Vagina (tissue), 2 donors: ENCODE data around the gene RPRD1B. TPM values are rescaled to one million over a fixed set of nuclear protein-coding genes. Genes with fewer than 3 reads are reported as not detected.
A peak's percentile ranks its signal among the peaks of the same experiment; 100 is the strongest.
"Not testable (repeated sequence)": the region's sequence is repeated elsewhere in the genome, so short reads cannot be mapped to it uniquely, and the experiment has no call there.

ENCODE experiments used
- DNase-seq, 2 donors: peaks; one replicate each; pipeline ENCODE4 v3.0.0-alpha.2; 2017; ENCODE audit errors: extremely low spot score in 2 of 2
- H3K27ac ChIP-seq: fragments of 200-600 bp; sonication (generic); one replicate; pipeline ENCODE4 v1.5.1; 2019
- H3K27me3 ChIP-seq: fragments of 200-600 bp; sonication (generic); one replicate; pipeline ENCODE4 v1.5.1; 2019
- H3K36me3 ChIP-seq, 2 donors: fragments of 200-600 bp; sonication (generic); one replicate each; pipeline ENCODE4 v1.5.1; 2017 to 2019
- H3K4me1 ChIP-seq: fragments of 200-600 bp; sonication (generic); one replicate; pipeline ENCODE4 v1.5.1; 2019
- H3K4me3 ChIP-seq, 2 donors: fragments of 200-600 bp; sonication (generic); 1 replicate in 1 of 2; 2 replicates in 1 of 2; pipeline ENCODE4 v1.5.1; 2016 to 2019
- H3K9me3 ChIP-seq: fragments of 200-600 bp; sonication (generic); one replicate; pipeline ENCODE4 v1.5.1; 2019
- POLR2A ChIP-seq, 2 donors: fragments of 450-650 bp; IDR thresholded peaks; one replicate each; pipeline ENCODE4 v1.6.1; 2017; ENCODE audit warnings: antibody characterized with exemption in 2 of 2, mild to moderate bottlenecking in 2 of 2, moderate library complexity in 2 of 2
- POLR2AphosphoS5 ChIP-seq, 2 donors: sonication (generic); formaldehyde crosslinking; IDR thresholded peaks; one replicate each; pipeline ENCODE4 v1.9.0; 2017; ENCODE audit warnings: antibody characterized with exemption in 2 of 2, mild to moderate bottlenecking in 2 of 2, low read depth in 1 of 2; ENCODE audit not compliant: insufficient read depth in 1 of 2
- intact Hi-C: fragments of 100-400 bp; cut with DNase I; formaldehyde crosslinking; loops from one replicate; pipeline ENCODE4 v1.15.1; 2023
- total RNA-seq: library from RNA; depleted of rRNA; stranded (reverse); fragments of >200 nt; gene quantifications from one replicate; pipeline ENCODE4 v1.2.3, GENCODE V29; 2016
- TF ChIP-seq, protein P1 (sequence below), 3 experiments: fragments of 450-650 bp in 2 of 3; fragments of 200-600 bp in 1 of 3; sonication (generic) in 1 of 3; IDR thresholded peaks; one replicate each; pipeline ENCODE4 v1.5.1; 2017 to 2019; ENCODE audit warnings: antibody characterized with exemption in 3 of 3, mild to moderate bottlenecking in 2 of 3, moderate library complexity in 2 of 3

The RPRD1B gene
- total RNA-seq, 1 donor from 2014 or later, result 23.8 TPM

DNA sequence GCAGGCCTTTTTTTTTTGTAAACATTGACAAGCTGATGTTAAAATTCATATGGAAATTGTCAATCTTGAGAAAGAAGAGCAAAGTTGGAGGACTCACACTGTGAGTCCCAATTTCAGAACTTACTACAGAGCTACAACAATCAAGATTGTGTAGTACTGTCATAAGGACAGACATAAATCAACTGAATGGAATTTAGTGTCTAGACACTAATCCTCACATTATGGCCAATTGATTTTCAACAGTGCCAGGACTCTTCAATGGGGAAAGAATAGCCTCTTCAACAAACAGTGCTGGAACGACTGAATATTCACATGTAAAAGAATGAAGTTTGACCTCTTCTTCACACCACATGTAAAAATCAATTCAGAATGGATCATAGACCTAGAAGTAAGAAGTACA, 70.7 kb downstream of the RPRD1B start:
- Histone ChIP-seq H3K36me3 (no peaks in the 10 kb centered on the region), H3K9me3 (no peaks in the 10 kb centered on the region), H3K4me3 (no peak overlapping the region), H3K27me3 (no peaks in the 10 kb centered on the region), H3K4me1 (peaks cover 10% of the 10 kb centered on the region), H3K27ac (no peak overlapping the region)
- DNase-seq, result no peak
- intact Hi-C loops, result no loop called here
- TF ChIP-seq POLR2A (IDR thresholded peaks at IDR 0.05), result no peak

GRCh38 chr20:38106461-38106860, 72.9 kb downstream of the RPRD1B start:
- DNase-seq, result peak in 1 of 2 donors; percentile 83
- Histone ChIP-seq H3K4me1 (peaks cover 32% of the 10 kb centered on the region), H3K36me3 (no peaks in the 10 kb centered on the region), H3K9me3 (no peaks in the 10 kb centered on the region), H3K27ac (no peak overlapping the region), H3K4me3 (no peak overlapping the region), H3K27me3 (no peaks in the 10 kb centered on the region)
- TF ChIP-seq POLR2A (IDR thresholded peaks at IDR 0.05), result no peak
- TF ChIP-seq, protein P1, sequence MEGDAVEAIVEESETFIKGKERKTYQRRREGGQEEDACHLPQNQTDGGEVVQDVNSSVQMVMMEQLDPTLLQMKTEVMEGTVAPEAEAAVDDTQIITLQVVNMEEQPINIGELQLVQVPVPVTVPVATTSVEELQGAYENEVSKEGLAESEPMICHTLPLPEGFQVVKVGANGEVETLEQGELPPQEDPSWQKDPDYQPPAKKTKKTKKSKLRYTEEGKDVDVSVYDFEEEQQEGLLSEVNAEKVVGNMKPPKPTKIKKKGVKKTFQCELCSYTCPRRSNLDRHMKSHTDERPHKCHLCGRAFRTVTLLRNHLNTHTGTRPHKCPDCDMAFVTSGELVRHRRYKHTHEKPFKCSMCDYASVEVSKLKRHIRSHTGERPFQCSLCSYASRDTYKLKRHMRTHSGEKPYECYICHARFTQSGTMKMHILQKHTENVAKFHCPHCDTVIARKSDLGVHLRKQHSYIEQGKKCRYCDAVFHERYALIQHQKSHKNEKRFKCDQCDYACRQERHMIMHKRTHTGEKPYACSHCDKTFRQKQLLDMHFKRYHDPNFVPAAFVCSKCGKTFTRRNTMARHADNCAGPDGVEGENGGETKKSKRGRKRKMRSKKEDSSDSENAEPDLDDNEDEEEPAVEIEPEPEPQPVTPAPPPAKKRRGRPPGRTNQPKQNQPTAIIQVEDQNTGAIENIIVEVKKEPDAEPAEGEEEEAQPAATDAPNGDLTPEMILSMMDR (IDR thresholded peaks at IDR 0.05), result no peak
- no peak for TF ChIP-seq POLR2AphosphoS5 (IDR thresholded peaks at IDR 0.05; ENCODE audit: insufficient read depth in 1 of 2, low read depth in 1 of 2)
- intact Hi-C loops, result no loop called here

GRCh38 chr20:38107386-38107785, 73.8 kb downstream of the RPRD1B start:
- DNase-seq, H3K27ac ChIP-seq, H3K9me3 ChIP-seq, H3K27me3 ChIP-seq, intact Hi-C loops, H3K36me3 ChIP-seq, H3K4me3 ChIP-seq: not testable (repeated sequence)
- peaks cover 35% of the 10 kb centered on the region for H3K4me1 ChIP-seq

GRCh38 chr20:38107916-38108315, 74.4 kb downstream of the RPRD1B start:
- H3K27ac ChIP-seq, result peak overlapping the region; percentile 42
- H3K9me3 ChIP-seq, intact Hi-C loops, H3K36me3 ChIP-seq, H3K27me3 ChIP-seq, H3K4me3 ChIP-seq: not testable (repeated sequence)
- H3K4me1 ChIP-seq, result peaks cover 35% of the 10 kb centered on the region
- DNase-seq, result peak in 1 of 2 donors; percentile 87

DNA sequence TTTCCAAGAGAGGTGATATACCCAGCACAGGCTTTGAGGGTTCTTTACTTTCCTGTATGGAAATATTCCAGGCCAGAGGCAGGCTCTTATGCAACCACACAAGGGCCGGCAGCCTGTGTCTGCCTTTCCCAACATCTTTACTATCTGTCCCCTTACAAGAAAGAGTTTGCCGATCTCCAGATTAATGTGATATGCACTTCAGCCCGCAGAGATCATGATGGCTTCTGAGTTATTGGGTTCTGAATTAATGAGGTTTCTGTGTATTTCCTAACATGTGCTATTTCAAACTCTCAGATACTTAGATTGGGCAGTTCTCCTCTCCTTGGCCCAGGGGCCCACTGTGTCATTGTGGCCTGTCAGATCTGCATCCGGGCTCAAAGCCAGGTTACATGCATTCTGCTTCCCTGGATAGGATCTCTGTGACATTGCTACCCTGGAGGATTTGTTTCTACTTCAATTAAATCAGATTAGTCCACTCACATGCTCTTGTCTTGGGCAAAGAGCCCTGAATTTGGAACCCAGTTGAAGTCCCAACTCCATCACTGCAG, 75.0 kb downstream of the RPRD1B start:
- Histone ChIP-seq H3K27me3 (no peaks in the 10 kb centered on the region), H3K4me1 (peaks cover 35% of the 10 kb centered on the region), H3K9me3 (no peaks in the 10 kb centered on the region), H3K27ac (peak overlapping the region; percentile 42), H3K4me3 (no peak overlapping the region), H3K36me3 (no peaks in the 10 kb centered on the region)
- peak in 1 of 2 donors; percentile 94 for DNase-seq
- TF ChIP-seq POLR2AphosphoS5 (IDR thresholded peaks at IDR 0.05; ENCODE audit: insufficient read depth in 1 of 2, low read depth in 1 of 2) (peak in 1 of 2 donors; percentile 12), POLR2A (IDR thresholded peaks at IDR 0.05) (no peak)
- intact Hi-C loops, result no loop called here

DNA sequence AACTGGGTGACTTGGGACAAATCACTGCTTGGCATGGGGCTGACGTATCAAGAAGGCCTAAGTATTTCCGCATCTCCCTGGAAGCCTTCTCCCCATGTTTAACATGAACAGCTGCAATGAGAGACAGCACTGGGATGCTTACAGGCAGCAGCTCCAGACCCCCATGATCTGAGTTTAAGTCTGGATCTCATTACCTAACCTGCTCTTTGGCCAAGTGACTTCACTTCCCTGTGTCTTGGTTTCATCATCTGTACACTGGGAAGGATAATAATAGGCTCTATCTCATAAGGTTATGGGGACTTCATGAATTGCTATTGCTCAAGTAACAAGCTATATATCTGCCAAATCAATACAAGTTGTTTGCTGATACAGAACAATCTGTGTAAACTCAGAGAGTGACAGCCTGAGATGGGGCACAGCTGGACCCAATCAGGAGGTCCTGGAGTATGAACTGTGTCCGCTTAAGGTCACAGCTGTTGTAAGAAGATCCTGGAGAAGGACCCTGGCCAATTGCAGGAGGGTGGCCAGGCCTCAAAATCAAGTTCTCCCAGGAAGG, 75.5 kb downstream of the RPRD1B start:
- peak in 1 of 2 donors; percentile 98 for DNase-seq
- Histone ChIP-seq H3K9me3 (no peaks in the 10 kb centered on the region), H3K36me3 (no peaks in the 10 kb centered on the region), H3K4me3 (no peak overlapping the region), H3K4me1 (peaks cover 35% of the 10 kb centered on the region), H3K27ac (peak overlapping the region; percentile 43), H3K27me3 (no peaks in the 10 kb centered on the region)
- intact Hi-C loops, result no loop called here
- TF ChIP-seq POLR2AphosphoS5 (IDR thresholded peaks at IDR 0.05; ENCODE audit: insufficient read depth in 1 of 2, low read depth in 1 of 2) (peak in 1 of 2 donors; percentile 10), POLR2A (IDR thresholded peaks at IDR 0.05) (no peak)
- TF ChIP-seq, protein P1 (IDR thresholded peaks at IDR 0.05), result no peak
